ENCODE results near the gene TRIM34.
"Not testable (repeated sequence)": the region's sequence is repeated elsewhere in the genome, so short reads cannot be mapped to it uniquely, and the experiment has no call there.

Gene TRIM34

GRCh38 chr11:5618807-5619206 is 6.0 kb upstream of the TRIM34 start:
- Histone ChIP-seq H3K27ac (no peak overlapping the region), H3K4me3 (no peak overlapping the region)

DNA sequence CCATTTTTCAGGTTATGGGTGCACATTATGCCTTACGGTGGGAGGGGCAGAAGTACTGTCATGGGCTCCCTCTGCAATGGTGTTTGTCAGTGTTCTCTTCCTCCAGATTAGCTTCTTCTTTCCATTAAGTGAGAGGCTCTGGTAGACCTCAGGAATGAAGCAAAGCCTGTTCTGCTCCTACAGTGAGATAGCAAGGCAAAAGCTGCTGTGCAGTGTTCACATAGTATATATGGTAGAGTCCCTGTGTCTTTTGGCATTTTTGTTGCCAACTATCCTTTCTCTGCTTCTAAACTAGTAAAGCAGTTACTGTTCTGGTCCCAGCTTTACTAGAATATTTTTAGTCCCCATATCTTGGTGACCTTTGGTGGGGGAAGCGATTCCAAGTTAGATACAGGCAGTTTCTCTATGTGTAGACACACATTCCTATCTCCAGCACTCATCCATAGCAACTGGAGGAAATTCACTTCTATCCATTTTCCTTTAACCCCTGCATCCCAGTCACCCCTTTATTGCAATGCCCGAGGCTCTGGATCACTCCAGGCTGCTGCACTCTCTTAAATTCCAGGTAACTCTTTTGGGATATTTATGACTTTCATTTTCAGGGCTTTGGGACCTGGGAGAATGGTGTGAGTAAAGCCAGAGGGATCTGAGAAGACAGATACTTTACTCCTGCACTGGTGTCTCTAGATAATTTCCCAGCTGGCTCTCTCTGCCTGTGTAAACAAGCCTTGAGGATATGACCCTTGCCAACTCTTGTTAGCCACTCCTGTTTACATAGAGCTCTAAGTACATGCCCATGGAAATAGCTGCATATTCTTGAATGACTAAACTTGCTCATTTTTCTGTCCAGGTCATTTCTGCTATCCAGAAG is 3.9 kb upstream of the TRIM34 start:
- Histone ChIP-seq H3K27ac (peak overlapping the region in 11 of 21 experiments; percentile 11 to 62 (median 37)), H3K4me3 (no peak overlapping the region)

DNA sequence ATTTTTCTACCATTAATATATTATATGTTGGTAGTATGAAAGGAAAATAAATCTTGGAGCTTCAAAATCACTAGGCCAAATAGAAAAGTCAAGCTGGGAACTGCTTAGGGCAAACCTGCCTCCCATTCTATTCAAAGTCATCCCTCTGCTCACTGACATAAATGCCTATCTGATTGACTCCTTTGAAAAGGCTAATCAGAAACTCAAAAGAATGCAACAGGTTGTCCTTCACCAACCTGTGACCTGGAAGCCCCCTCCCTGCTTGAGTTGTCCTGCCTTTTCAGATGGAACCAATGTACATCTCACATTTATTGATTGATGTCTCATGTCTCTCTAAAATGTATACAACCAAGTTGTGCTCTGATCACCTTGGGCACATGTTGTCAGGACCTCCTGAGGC is 3.2 kb upstream of the TRIM34 start:
- peak overlapping the region in 5 of 21 experiments; percentile 15 to 62 (median 49) for H3K27ac ChIP-seq

DNA sequence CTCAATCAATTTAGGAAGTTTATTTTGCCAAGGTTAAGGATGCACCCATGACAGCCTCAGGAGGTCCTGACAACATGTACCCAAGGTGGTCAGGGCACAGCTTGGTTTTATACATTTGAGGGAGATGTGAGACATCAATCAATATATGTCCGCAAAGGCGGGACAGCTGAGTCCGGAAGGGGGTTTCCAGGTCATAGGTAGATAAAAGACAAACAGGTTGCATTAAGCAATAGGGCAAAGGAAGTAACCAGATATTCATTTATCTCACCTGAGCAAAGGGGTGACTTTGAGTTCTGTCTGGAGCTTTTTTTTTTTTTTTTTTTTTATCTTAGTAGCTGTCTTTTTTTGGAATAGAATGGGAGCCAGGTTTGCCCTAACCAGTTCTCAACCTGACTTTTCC is 2.0 kb upstream of the TRIM34 start:
- no peak overlapping the region for H3K27ac ChIP-seq
- no peak overlapping the region for H3K4me3 ChIP-seq

More for the DNA sequence above, 3.2 kb upstream of the TRIM34 start:
- H3K4me3 ChIP-seq, result no peak overlapping the region

- Histone ChIP-seq H3K27ac (peak overlapping the region in 20 of 21 experiments; percentile 58 to 96 (median 82)), H3K4me3 (peak overlapping the region; percentile 34 to 57 (median 45))
Observed at GRCh38 chr11:5625281-5625680, 480 bp downstream of the TRIM34 start.

GRCh38 chr11:5626196-5626595 is 1.4 kb downstream of the TRIM34 start:
- Histone ChIP-seq H3K27ac (peak overlapping the region in 1 of 21 experiments; percentile 82), H3K4me3 (no peak overlapping the region)

GRCh38 chr11:5631417-5631816 is 6.6 kb downstream of the TRIM34 start:
- H3K4me3 ChIP-seq, result no peak overlapping the region
- peak overlapping the region in 1 of 21 experiments; percentile 18 for H3K27ac ChIP-seq

- H3K27ac ChIP-seq, result peak overlapping the region in 1 of 21 experiments; percentile 18
- no peak overlapping the region for H3K4me3 ChIP-seq
Observed at GRCh38 chr11:5631969-5632635, 7.3 kb downstream of the TRIM34 start.

- Histone ChIP-seq H3K27ac (no peak overlapping the region), H3K4me3 (no peak overlapping the region)
Observed at GRCh38 chr11:5639953-5640352, 15.2 kb downstream of the TRIM34 start.

DNA sequence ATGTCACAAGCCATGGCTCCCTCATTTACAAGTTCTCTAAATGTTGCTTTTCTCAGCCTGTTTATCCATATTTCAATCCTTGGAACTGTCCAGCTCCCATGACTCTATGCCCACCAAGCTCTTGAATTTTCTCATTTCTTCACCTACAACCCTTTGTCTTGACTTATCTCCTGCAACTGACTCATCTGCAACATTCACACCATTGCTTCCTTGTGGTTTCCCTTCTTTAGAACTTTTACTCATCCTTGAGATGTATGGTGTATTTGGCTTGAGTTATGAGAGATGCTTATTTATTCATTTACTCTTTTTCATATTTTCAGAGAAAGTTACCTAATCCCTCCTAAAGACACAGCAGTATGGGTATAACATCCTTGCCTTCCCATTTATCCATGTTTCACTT is 18.8 kb downstream of the TRIM34 start:
- Histone ChIP-seq H3K27ac (no peak overlapping the region), H3K4me3 (no peak overlapping the region)

- Histone ChIP-seq H3K27ac (no peak overlapping the region), H3K4me3 (no peak overlapping the region)
Observed at GRCh38 chr11:5646139-5646538, 21.3 kb downstream of the TRIM34 start.

DNA sequence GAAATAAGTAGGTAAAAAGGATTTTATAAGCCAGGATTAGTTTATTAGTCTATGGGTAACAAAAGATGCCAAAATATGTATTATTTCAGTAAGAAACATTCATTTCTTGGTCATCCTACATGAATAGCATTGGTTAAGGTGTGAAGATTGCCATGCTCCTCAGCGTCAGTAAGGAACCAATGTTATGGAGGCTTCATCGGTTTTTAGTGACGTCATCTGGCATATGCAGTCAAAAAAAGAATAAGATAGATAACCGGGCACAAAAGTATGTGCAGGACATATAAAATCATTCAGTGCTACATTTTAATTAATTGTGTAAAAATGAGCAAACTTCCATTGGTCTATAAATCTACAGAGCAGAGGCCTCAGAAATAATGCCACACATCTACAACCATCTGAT is 30.7 kb downstream of the TRIM34 start:
- Histone ChIP-seq H3K4me3 (no peak overlapping the region), H3K27ac (no peak overlapping the region)

GRCh38 chr11:5656956-5657355 is 32.2 kb downstream of the TRIM34 start:
- H3K4me3 ChIP-seq, H3K27ac ChIP-seq: not testable (repeated sequence)

GRCh38 chr11:5658318-5658717 is 33.5 kb downstream of the TRIM34 start:
- Histone ChIP-seq H3K4me3 (no peak overlapping the region), H3K27ac (no peak overlapping the region)

DNA sequence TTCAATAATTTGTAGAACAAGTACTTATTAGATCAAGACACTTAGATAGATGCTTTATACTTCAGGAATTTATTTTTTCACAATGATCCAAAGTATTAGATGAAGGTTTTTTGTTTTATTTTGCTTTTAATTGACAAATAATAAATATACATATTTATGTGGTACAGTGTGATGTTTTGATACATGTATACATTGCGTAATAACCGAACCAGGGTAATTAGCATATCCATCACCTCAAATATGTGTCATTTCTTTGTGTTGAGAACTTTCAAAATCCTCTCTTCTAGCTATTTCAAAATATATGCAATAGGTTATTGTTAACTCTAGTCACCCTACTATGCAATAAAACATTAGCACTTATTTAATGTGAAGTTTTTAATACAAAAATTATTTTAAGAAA is 38.7 kb downstream of the TRIM34 start:
- H3K27ac ChIP-seq, result no peak overlapping the region
- H3K4me3 ChIP-seq, result no peak overlapping the region

DNA sequence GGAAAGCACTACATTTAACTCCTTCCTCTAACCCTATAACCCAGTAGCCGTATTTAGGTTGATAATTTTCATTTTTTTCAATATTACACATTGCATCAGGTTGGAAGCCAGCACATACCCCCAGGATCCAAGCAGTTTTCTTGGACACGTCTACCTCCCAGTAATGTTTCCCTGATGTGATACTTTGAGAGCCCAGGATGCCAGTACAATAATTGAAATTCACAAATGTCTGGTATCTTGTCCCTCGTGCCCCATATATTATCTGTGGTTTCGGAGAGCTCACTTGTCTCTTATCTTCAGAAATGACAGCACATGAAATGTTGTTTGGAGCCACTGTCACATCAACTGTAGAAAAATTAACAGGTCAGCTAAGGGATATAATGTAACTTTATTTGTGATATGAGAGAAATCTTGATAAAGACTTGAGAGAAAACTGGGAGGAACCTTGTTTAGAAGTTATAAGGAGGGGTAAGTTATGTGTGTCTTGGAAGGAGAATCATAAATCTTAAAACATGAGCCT is 40.3 kb downstream of the TRIM34 start:
- Histone ChIP-seq H3K4me3 (no peak overlapping the region), H3K27ac (no peak overlapping the region)

GRCh38 chr11:5665746-5666401 is 41.1 kb downstream of the TRIM34 start:
- Histone ChIP-seq H3K4me3 (no peak overlapping the region), H3K27ac (no peak overlapping the region)

- no peak overlapping the region for H3K27ac ChIP-seq
Observed at GRCh38 chr11:5666402-5666793, 41.6 kb downstream of the TRIM34 start.

DNA sequence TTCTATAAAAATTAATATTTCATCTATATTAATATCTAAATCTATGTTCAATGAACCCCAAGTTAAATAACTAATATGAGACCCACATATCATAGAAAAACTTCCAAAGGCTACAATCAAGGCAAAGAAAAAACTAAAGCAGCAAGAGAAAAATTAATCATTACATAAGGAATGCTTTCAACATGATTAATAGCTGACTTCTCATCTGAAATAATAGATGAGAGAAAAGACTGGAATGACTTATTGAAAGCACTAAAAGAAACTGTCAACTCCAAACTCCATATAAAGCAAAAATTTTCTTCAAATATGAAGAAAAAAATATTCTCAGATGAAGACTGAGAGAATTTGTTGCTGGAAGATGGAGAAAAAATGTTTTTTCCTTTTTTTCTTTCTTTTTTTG is 47.0 kb downstream of the TRIM34 start:
- Histone ChIP-seq H3K4me3 (no peak overlapping the region), H3K27ac (no peak overlapping the region)

More at GRCh38 chr11:5666402-5666793, 41.6 kb downstream of the TRIM34 start:
- no peak overlapping the region for H3K4me3 ChIP-seq

DNA sequence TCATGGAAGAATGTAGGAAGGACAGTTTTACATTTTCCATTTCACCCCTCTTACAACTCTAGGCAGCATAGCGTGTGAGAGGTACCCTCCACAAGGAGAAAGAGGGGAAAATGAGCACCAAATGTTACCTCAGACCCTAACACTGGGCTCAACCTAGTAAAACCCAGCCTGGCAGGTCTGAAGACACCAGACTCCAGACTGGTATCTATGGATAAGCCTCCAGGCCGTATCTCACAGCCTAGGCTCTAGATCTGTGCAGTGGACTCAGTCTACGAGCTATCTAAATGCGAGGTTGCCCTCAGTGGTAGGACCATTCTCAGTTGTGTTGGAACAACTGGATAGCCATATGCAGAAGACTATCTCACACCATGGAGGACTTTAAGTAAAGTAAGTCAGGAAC is 49.6 kb downstream of the TRIM34 start:
- Histone ChIP-seq H3K4me3 (no peak overlapping the region), H3K27ac (no peak overlapping the region)
